Measurements from ENCODE around the gene IGSF23. TPM values are rescaled to one million over a fixed set of nuclear protein-coding genes. Genes with fewer than 3 reads are reported as not detected.
"Not testable (repeated sequence)": the region's sequence is repeated elsewhere in the genome, so short reads cannot be mapped to it uniquely, and the experiment has no call there.

The IGSF23 gene
- total and polyA plus RNA-seq, 9 donors, result not detected

DNA sequence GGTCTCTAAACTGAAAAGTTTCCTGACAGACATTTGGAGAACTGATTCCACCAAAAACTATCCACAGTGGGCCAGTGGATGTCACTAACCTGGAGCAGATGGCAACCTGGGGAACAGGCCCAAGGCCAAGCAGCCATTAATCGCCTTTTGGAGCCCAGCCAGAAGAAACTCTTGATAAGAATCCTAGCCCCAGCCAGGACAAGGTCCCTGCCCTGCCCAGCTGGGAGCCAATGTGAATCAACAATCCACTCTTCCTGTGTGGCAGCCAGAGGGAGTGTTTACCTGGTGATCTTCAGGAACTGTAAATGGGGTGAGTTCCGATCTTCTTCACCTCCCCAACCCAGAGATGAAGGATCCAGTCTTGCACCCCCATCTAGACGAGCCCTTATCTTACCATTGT lies 14.5 kb upstream of the IGSF23 start:
- WGBS (ENCODE audit: insufficient coverage), result 54% methylated on average over 1 of the region's 3 CpGs
- Histone ChIP-seq H3K27ac (ENCODE audit: low read length) (no peak overlapping the region), H3K36me3 (ENCODE audit: control insufficient read depth, insufficient read depth, low read length) (no peaks in the 10 kb centered on the region), H3K27me3 (ENCODE audit: control insufficient read depth, insufficient read depth, low read length) (peaks cover 15% of the 10 kb centered on the region), H3K4me1 (ENCODE audit: control insufficient read depth, insufficient read depth, low read length) (no peaks in the 10 kb centered on the region), H3K9me3 (replicated peaks; ENCODE audit: control insufficient read depth, low read depth, low read length) (no peaks in the 10 kb centered on the region), H3K4me3 (ENCODE audit: low read length) (no peak overlapping the region)
- DNase-seq, result no peak

DNA sequence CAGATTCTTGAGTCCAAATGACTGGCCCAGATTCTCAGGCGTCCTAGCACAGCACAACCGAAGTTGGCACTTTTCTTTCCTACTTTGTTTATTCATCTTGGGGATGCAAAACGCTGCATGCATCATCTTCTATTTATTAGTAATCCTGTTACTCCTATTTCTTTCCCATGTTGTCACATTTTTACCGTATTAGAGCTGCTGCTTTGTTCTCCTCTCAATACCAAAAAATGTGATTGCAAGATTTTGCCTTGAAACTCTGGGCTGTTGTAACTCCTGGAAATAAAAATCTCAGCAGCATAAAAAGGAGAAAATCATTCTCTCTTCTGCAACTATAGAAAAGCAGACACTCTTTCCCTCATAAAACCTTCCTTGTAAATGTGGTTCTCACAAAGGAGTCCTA lies 12.9 kb upstream of the IGSF23 start:
- Histone ChIP-seq H3K4me3 (ENCODE audit: low read length) (no peak overlapping the region), H3K9me3 (replicated peaks; ENCODE audit: control insufficient read depth, low read depth, low read length) (no peaks in the 10 kb centered on the region), H3K36me3 (ENCODE audit: control insufficient read depth, insufficient read depth, low read length) (no peaks in the 10 kb centered on the region), H3K27ac (ENCODE audit: low read length) (no peak overlapping the region), H3K27me3 (ENCODE audit: control insufficient read depth, insufficient read depth, low read length) (peaks cover 12% of the 10 kb centered on the region), H3K4me1 (ENCODE audit: control insufficient read depth, insufficient read depth, low read length) (no peaks in the 10 kb centered on the region)
- WGBS (ENCODE audit: insufficient coverage), result 71% methylated on average over 3 of the region's 4 CpGs
- DNase-seq, result no peak

DNA sequence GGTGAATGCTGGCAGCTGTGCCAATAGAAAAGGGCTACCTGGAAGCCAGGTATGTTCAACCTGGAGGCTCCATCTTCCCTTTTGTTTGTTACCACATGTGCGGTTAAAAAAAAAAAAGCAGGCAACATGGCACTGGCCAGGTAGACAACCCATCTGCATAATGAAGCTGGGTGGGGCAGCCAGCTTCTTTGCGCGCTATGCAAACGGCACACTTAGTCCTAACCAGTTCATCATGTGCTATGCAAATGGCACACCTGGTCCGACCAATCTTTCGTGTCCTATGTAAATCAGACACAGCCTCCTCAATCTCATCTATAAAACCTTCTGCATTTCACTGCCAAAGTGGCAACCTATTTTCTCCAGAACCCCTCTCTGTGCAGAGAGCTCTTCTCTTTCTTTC lies 11.3 kb upstream of the IGSF23 start:
- H3K4me3 ChIP-seq (ENCODE audit: low read length), result no peak overlapping the region
- H3K36me3 ChIP-seq (ENCODE audit: control insufficient read depth, insufficient read depth, low read length), result no peaks in the 10 kb centered on the region
- H3K27ac ChIP-seq (ENCODE audit: low read length), result no peak overlapping the region
- WGBS (ENCODE audit: insufficient coverage), result 74% methylated on average over 6 of the region's 6 CpGs
- H3K27me3 ChIP-seq (ENCODE audit: control insufficient read depth, insufficient read depth, low read length), result peaks cover 7% of the 10 kb centered on the region
- DNase-seq, result no peak
- no peaks in the 10 kb centered on the region for H3K4me1 ChIP-seq (ENCODE audit: control insufficient read depth, insufficient read depth, low read length)
- no peaks in the 10 kb centered on the region for H3K9me3 ChIP-seq (replicated peaks; ENCODE audit: control insufficient read depth, low read depth, low read length)

DNA sequence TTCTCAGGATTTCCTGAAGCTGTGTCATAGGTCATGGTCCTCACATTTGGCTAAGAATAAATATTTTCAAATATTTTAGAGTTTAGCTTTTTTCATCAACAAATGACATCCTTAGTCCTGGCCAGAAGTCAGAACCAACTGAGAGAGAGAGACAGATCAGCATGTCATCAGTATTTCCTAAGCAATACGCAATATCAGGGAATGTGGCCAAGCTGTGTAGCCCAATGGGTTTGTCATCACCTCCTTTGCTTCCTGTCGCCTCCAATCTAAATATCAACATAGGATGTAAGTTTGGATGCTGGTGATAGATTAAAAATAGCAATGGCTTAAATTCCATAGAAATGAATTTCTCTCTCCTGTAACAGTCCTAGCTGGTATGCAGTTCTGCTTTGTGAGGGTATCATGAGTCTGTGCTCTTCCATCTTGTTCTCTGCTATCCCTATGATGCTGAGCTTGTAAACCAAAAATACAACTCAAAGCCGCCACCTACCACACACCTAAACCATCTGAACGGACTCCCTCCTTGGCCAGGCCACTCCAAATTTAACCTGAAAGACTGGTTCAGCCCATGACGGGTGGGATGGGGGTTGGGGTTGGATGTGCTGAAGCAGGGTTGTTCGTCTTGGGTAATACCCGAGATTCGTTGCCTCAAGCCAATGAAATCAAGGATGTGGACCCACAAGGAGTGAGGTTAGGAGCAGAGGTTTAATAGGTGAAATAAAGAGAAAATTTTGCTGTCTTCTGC lies 10.0 kb upstream of the IGSF23 start:
- DNase-seq, result peak; percentile 20
- Histone ChIP-seq H3K36me3 (ENCODE audit: control insufficient read depth, insufficient read depth, low read length) (no peaks in the 10 kb centered on the region), H3K4me3 (ENCODE audit: low read length) (no peak overlapping the region), H3K27me3 (ENCODE audit: control insufficient read depth, insufficient read depth, low read length) (peaks cover 7% of the 10 kb centered on the region), H3K4me1 (ENCODE audit: control insufficient read depth, insufficient read depth, low read length) (peaks cover 2% of the 10 kb centered on the region), H3K9me3 (replicated peaks; ENCODE audit: control insufficient read depth, low read depth, low read length) (no peaks in the 10 kb centered on the region), H3K27ac (ENCODE audit: low read length) (no peak overlapping the region)
- WGBS (ENCODE audit: insufficient coverage), result 81% methylated on average over 4 of the region's 8 CpGs

DNA sequence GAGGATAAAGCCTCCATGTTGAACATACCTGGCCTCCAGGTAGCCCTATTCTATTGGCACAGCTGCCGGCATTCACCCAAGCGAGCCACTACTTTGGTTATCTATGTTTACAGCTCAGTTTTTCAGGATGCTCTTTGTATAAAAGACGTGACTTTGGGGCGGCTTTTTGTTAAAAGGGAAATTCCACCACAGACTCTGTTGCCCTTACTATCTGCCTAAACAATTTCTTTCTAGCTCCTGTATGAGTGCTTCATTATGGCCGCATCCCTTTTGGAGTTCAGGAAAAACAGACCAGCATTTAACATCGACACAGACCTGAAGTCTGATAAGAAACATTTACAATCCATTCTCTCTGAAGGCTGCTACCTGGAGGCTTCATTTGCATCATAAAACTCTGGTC lies 9.1 kb upstream of the IGSF23 start:
- 39% methylated on average over 2 of the region's 6 CpGs for WGBS (ENCODE audit: insufficient coverage)
- Histone ChIP-seq H3K36me3 (ENCODE audit: control insufficient read depth, insufficient read depth, low read length) (no peaks in the 10 kb centered on the region), H3K4me1 (ENCODE audit: control insufficient read depth, insufficient read depth, low read length) (peaks cover 2% of the 10 kb centered on the region), H3K4me3 (ENCODE audit: low read length) (no peak overlapping the region), H3K9me3 (replicated peaks; ENCODE audit: control insufficient read depth, low read depth, low read length) (no peaks in the 10 kb centered on the region), H3K27ac (ENCODE audit: low read length) (no peak overlapping the region), H3K27me3 (ENCODE audit: control insufficient read depth, insufficient read depth, low read length) (peaks cover 7% of the 10 kb centered on the region)
- DNase-seq, result no peak

DNA sequence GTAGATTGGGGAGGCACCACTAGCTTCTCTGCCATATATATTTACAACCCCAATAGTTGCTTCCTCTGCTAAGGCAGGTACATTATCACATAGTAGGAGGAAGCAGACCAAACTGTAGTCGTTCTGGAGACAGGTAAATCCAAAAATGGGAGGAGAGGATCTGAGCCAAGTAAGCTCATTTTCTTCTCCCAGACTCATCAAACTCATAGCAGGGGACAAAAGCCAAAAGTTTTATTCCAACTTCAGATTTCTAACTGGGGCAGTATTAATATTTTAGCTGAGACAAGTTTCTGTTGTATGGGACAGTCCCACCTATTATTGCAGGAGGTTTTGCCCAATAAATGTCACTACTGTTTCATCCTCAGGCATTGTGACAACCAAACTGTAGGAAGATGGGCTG lies 7.8 kb upstream of the IGSF23 start:
- WGBS (ENCODE audit: insufficient coverage), result no CpG with 5 or more reads among the region's 1 CpG
- no peak for DNase-seq
- no peak overlapping the region for H3K4me3 ChIP-seq (ENCODE audit: low read length)
- H3K27me3 ChIP-seq (ENCODE audit: control insufficient read depth, insufficient read depth, low read length), result peaks cover 3% of the 10 kb centered on the region
- no peaks in the 10 kb centered on the region for H3K9me3 ChIP-seq (replicated peaks; ENCODE audit: control insufficient read depth, low read depth, low read length)
- H3K4me1 ChIP-seq (ENCODE audit: control insufficient read depth, insufficient read depth, low read length), result peaks cover 2% of the 10 kb centered on the region
- no peaks in the 10 kb centered on the region for H3K36me3 ChIP-seq (ENCODE audit: control insufficient read depth, insufficient read depth, low read length)
- no peak overlapping the region for H3K27ac ChIP-seq (ENCODE audit: low read length)

DNA sequence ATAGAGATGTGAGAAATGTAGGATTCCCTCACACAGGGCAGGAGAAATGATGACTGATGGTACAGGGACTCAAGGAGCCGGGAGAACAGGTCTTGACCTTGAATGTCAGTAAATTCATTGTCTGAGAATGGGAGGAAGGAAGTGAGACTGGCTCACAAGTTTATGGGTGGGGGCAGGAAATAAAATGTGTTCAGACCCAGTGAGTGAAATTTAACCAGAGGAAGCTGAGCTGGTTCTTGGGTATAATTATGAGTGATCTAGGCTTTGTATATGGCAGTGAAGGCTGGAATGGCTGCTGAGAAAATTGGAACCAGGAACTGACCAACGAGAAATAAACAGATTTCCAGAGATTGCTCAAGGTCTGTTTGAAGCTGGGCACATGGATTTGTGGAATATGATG lies 6.3 kb upstream of the IGSF23 start:
- Histone ChIP-seq H3K4me1 (ENCODE audit: control insufficient read depth, insufficient read depth, low read length) (peaks cover 2% of the 10 kb centered on the region), H3K27ac (ENCODE audit: low read length) (peak overlapping the region; percentile 72), H3K36me3 (ENCODE audit: control insufficient read depth, insufficient read depth, low read length) (no peaks in the 10 kb centered on the region), H3K27me3 (ENCODE audit: control insufficient read depth, insufficient read depth, low read length) (no peaks in the 10 kb centered on the region), H3K4me3 (ENCODE audit: low read length) (no peak overlapping the region), H3K9me3 (replicated peaks; ENCODE audit: control insufficient read depth, low read depth, low read length) (no peaks in the 10 kb centered on the region)
- peak; percentile 44 for DNase-seq
- WGBS (ENCODE audit: insufficient coverage), result 25% methylated on average over 1 of the region's 2 CpGs

DNA sequence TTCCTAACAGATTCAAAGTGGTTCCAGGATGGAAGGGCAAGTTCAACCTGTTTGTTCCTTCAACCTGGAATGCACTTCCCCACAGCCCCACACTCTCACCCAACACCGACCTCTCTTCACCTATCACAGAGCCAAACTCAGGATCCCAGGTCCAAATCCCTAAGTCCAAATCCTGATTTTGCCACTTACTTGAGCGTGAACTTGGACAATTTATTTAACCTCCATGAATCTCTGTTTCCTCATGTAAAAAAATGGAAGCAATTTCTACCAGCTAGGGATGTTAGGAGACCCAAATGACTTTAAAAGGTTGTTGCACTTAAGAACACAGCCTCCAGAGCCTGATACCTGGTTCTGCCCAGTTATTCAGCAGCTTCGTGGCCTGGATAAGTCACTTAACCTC lies 5.4 kb upstream of the IGSF23 start:
- H3K27ac ChIP-seq (ENCODE audit: low read length), result peak overlapping the region; percentile 66
- WGBS (ENCODE audit: insufficient coverage), result 80% methylated on average over 1 of the region's 3 CpGs
- no peaks in the 10 kb centered on the region for H3K36me3 ChIP-seq (ENCODE audit: control insufficient read depth, insufficient read depth, low read length)
- H3K4me1 ChIP-seq (ENCODE audit: control insufficient read depth, insufficient read depth, low read length), result peaks cover 2% of the 10 kb centered on the region
- H3K4me3 ChIP-seq (ENCODE audit: low read length), result no peak overlapping the region
- H3K27me3 ChIP-seq (ENCODE audit: control insufficient read depth, insufficient read depth, low read length), result no peaks in the 10 kb centered on the region
- H3K9me3 ChIP-seq (replicated peaks; ENCODE audit: control insufficient read depth, low read depth, low read length), result no peaks in the 10 kb centered on the region
- no peak for DNase-seq

DNA sequence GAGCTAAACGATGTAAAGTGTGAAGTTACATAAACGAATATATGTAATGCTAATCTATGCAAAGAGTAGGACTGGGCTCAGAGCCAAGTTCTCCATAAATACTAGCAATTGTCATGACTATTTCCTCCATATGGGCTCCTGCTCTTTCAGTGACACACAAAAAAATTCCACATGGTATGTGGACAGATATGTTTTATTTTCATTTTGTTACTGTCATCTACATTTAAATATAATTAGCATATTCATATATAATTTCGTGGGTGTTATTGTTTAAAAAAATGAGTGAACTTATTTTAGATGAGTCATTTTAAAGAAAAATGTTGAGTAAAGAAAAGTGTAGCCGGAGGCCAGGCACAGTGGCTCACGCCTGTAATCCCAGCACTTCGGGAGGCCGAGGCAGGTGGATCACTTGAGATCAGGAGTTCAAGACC lies 5.0 kb upstream of the IGSF23 start:
- Histone ChIP-seq H3K36me3 (ENCODE audit: control insufficient read depth, insufficient read depth, low read length) (no peaks in the 10 kb centered on the region), H3K27ac (ENCODE audit: low read length) (peak overlapping the region; percentile 66), H3K27me3 (ENCODE audit: control insufficient read depth, insufficient read depth, low read length) (no peaks in the 10 kb centered on the region), H3K4me3 (ENCODE audit: low read length) (no peak overlapping the region), H3K9me3 (replicated peaks; ENCODE audit: control insufficient read depth, low read depth, low read length) (no peaks in the 10 kb centered on the region), H3K4me1 (ENCODE audit: control insufficient read depth, insufficient read depth, low read length) (peaks cover 2% of the 10 kb centered on the region)
- 60% methylated on average over 1 of the region's 7 CpGs for WGBS (ENCODE audit: insufficient coverage)
- DNase-seq, result peak; percentile 44

DNA sequence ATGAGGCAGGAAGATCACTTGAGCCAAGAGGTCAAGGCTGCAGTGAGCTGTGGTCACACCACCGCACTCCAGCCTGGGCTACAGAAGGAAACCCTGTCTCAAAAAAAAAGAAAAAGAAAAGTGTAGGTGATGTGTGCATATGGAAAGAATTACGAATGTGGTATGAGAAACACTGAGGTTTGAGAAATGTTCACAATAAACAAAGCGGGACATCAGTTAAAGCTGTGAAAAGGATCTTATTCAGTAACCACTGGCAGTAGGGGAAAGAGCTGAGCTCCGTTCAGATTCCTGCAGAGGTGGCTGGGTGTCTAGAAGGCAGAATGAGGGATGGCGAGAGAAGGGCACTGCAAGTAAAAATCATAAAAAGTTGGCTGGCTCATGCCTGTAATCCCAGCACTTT lies 4.1 kb upstream of the IGSF23 start:
- no peaks in the 10 kb centered on the region for H3K9me3 ChIP-seq (replicated peaks; ENCODE audit: control insufficient read depth, low read depth, low read length)
- H3K36me3 ChIP-seq (ENCODE audit: control insufficient read depth, insufficient read depth, low read length), result no peaks in the 10 kb centered on the region
- H3K4me1 ChIP-seq (ENCODE audit: control insufficient read depth, insufficient read depth, low read length), result peaks cover 2% of the 10 kb centered on the region
- H3K4me3 ChIP-seq (ENCODE audit: low read length), result no peak overlapping the region
- H3K27me3 ChIP-seq (ENCODE audit: control insufficient read depth, insufficient read depth, low read length), result no peaks in the 10 kb centered on the region
- WGBS (ENCODE audit: insufficient coverage), result 83% methylated on average over 5 of the region's 5 CpGs
- H3K27ac ChIP-seq (ENCODE audit: low read length), result peak overlapping the region; percentile 47
- DNase-seq, result no peak

DNA sequence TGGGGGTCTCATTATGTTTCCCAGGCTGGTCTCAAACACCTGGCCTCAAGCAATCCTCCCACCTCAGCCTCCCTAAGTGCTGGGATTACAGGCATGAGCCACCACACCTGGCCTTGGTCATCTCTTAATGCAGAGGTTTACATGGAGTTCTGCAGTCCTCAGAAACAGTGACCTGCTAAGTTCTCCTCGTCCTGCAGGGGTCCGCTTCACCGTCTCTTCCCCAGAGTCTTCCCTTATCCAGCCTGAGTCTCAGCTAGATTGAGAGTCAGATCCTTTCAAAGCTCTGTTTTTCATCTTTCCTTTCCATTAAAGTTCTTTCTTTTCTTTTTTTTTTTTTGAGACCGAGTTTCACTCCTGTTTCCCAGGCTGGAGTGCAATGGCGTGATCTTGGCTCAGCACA lies 2.9 kb upstream of the IGSF23 start:
- H3K9me3 ChIP-seq (replicated peaks; ENCODE audit: control insufficient read depth, low read depth, low read length); DNase-seq; H3K27ac ChIP-seq (ENCODE audit: low read length); H3K36me3 ChIP-seq (ENCODE audit: control insufficient read depth, insufficient read depth, low read length); H3K4me3 ChIP-seq (ENCODE audit: low read length); H3K4me1 ChIP-seq (ENCODE audit: control insufficient read depth, insufficient read depth, low read length); H3K27me3 ChIP-seq (ENCODE audit: control insufficient read depth, insufficient read depth, low read length): not testable (repeated sequence)
- WGBS (ENCODE audit: insufficient coverage), result 18% methylated on average over 4 of the region's 5 CpGs
